HG03159 (cell line): Measurements from ENCODE around the gene TH.

Source experiments
- ATAC-seq: cut with Tn5 transposase; IDR thresholded peaks from one replicate; pipeline ENCODE4 v1.9.1; 2021; ENCODE audit warnings: mild to moderate bottlenecking, moderate library complexity; ENCODE audit not compliant: unreplicated experiment

Gene TH

DNA sequence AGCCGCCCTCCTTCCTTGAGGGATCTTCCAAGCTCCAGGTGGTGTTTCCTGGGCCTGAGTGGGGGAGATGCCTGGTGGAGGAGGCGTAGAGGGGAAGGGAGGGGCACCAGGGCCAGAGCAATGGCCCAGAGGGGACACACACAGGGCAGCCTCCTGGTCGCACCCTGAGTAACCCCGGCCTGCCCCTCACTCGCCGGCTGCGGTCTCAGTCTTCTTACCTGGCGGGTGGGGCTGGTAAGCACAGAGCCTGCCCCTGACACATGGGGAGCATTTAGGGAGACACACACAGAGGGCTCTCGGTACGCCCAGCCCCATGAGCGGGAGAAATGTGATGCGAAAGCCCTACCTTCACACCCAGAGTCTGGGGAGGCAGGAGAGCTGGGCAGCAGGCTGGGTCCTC, 56.3 kb downstream of the TH start:
- no peak for ATAC-seq

DNA sequence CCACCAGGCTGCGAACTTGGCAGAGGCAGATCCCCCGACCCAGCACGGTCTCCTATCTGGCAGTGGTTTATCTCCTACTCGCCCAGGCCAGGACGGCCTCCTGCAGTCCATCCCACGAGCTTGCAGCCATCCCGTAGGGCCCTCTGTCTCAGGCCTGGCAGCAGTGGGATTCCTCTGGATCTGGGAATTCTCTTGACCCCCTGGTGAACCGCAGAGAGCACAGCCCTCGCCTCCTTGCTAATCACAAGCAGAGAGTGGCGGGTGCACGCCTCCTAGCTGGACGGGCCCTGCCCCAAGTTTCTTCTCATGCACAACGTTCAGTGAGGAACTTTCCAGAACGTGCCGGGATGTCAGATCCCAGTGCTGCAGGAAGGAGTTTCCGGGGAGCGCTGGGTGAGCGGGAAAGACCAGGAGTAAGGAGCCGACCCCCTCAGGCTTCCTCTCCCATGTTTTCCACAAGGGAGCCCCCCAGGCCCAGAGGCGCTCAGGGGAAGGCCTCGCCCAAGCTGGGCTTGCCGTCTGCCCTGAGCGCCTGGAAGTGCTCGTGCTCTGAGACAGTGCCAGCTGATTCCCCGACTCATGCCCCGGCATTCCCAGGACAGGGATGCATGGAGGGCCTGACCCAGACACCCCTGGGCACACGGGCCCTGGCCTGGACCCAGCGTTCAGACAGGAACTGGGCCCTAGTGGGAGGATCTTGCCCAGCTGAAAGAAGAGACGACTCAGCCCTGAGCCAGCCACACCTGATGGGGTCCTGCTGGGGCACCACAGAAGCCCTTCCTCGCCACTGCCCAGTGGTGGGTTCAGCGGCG, 57.0 kb downstream of the TH start:
- ATAC-seq: no peak
